ENCODE results near the gene C17orf50.

GRCh38 chr17:35735036-35735805, 25.5 kb upstream of the C17orf50 start:
- TF ChIP-seq CTCF (IDR thresholded peaks at IDR 0.05 in 8 of 11, conservative IDR thresholded peaks at IDR 0.05 in 3 of 11) (no peak), POLR2AphosphoS5 (IDR thresholded peaks at IDR 0.05) (no peak), POLR2A (IDR thresholded peaks at IDR 0.05) (no peak)

All from spleen (tissue), 7 donors.